ENCODE results near the gene ACVR2B. TPM values are rescaled to one million over a fixed set of nuclear protein-coding genes. Genes with fewer than 3 reads are reported as not detected.

Gene ACVR2B
- total RNA-seq, 1 donor from 2014 or later, result 5.5 TPM

- DNase-seq, result no peak
- TF ChIP-seq, protein P1, sequence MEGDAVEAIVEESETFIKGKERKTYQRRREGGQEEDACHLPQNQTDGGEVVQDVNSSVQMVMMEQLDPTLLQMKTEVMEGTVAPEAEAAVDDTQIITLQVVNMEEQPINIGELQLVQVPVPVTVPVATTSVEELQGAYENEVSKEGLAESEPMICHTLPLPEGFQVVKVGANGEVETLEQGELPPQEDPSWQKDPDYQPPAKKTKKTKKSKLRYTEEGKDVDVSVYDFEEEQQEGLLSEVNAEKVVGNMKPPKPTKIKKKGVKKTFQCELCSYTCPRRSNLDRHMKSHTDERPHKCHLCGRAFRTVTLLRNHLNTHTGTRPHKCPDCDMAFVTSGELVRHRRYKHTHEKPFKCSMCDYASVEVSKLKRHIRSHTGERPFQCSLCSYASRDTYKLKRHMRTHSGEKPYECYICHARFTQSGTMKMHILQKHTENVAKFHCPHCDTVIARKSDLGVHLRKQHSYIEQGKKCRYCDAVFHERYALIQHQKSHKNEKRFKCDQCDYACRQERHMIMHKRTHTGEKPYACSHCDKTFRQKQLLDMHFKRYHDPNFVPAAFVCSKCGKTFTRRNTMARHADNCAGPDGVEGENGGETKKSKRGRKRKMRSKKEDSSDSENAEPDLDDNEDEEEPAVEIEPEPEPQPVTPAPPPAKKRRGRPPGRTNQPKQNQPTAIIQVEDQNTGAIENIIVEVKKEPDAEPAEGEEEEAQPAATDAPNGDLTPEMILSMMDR (IDR thresholded peaks at IDR 0.05; ENCODE audit: borderline replicate concordance), result no peak
- Histone ChIP-seq H3K36me3 (peaks cover 53% of the 10 kb centered on the region), H3K9me3 (replicated peaks) (peaks cover 12% of the 10 kb centered on the region), H3K4me1 (peaks cover 44% of the 10 kb centered on the region), H3K27ac (replicated peaks) (peak overlapping the region; percentile 78), H3K4me3 (peak overlapping the region; percentile 24), H3K27me3 (ENCODE audit: low read depth) (no peaks in the 10 kb centered on the region)
- intact Hi-C loops (cut with micrococcal nuclease), result loop anchor here (10.0 kb wide), 1 partner anchor 325 kb away; no protein-coding TSS in a partner anchor
Observed at GRCh38 chr3:38519651-38520050, 66.0 kb downstream of the ACVR2B start.

GRCh38 chr3:38521391-38521987, 67.8 kb downstream of the ACVR2B start:
- intact Hi-C loops (cut with micrococcal nuclease), result loop anchor here (10.0 kb wide), 1 partner anchor 323 kb away; no protein-coding TSS in a partner anchor
- TF ChIP-seq, protein P1 (IDR thresholded peaks at IDR 0.05; ENCODE audit: borderline replicate concordance), result peak; percentile 95
- Histone ChIP-seq H3K4me3 (no peak overlapping the region), H3K27ac (replicated peaks) (peak overlapping the region; percentile 78), H3K36me3 (peaks cover 53% of the 10 kb centered on the region), H3K27me3 (ENCODE audit: low read depth) (no peaks in the 10 kb centered on the region), H3K4me1 (peaks cover 44% of the 10 kb centered on the region), H3K9me3 (replicated peaks) (peaks cover 8% of the 10 kb centered on the region)
- no peak for DNase-seq

DNA sequence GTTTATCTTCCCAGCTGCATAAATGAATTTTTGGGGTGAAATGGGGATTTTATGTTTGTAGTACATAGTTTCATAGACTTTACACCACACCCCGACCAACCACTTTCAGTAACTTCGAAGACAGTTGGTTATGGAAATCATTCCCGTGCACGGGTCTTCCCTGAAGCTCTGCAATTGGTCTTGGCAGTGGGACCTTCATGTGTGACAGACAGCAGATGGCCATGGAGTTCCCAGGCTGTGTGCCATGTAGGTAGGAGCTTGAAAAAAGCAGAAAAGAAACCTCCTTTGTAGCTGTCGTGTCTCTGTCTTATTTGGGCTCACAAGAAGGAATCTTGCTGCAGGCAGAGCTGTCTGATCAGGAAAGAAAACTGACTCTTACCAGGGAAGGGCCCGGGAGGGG, 68.3 kb downstream of the ACVR2B start:
- H3K36me3 ChIP-seq, result peaks cover 53% of the 10 kb centered on the region
- DNase-seq, result no peak
- peaks cover 44% of the 10 kb centered on the region for H3K4me1 ChIP-seq
- no peak overlapping the region for H3K4me3 ChIP-seq
- H3K9me3 ChIP-seq (replicated peaks), result peaks cover 3% of the 10 kb centered on the region
- no peaks in the 10 kb centered on the region for H3K27me3 ChIP-seq (ENCODE audit: low read depth)
- intact Hi-C loops (cut with micrococcal nuclease), result loop anchor here (10.0 kb wide), 1 partner anchor 323 kb away; no protein-coding TSS in a partner anchor
- TF ChIP-seq, protein P1 (IDR thresholded peaks at IDR 0.05; ENCODE audit: borderline replicate concordance), result no peak
- H3K27ac ChIP-seq (replicated peaks), result peak overlapping the region; percentile 78

DNA sequence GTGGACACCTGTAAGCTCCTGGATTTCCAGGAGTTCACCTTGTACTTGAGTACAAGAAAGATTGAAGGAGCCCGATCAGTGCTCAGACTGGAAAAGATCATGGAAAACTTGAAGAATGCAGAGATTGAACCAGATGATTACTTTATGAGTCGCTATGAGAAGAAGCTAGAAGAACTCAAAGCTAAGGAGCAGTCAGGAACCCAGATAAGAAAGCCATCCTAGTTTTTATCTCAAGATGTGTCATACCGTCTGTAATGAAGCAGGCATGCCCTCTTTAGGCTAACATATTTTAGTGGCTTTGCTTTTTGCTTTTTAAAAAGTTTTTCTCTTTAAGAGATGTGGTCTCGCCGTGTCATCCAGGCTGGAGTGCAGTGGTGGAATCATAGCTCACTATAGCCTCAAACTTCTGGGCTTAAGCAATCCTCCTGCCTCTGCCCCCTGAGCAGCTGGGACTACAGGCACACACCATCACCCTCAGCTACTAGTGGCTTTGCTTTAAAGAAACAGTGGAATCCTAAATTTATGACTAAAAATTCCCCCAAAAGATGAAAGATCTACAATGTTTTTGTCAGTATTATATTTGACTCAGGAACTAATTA, 70.5 kb downstream of the ACVR2B start:
- no peaks in the 10 kb centered on the region for H3K27me3 ChIP-seq (ENCODE audit: low read depth)
- DNase-seq, result no peak
- H3K4me1 ChIP-seq, result peaks cover 51% of the 10 kb centered on the region
- peaks cover 58% of the 10 kb centered on the region for H3K36me3 ChIP-seq
- no peaks in the 10 kb centered on the region for H3K9me3 ChIP-seq (replicated peaks)
- no peak overlapping the region for H3K4me3 ChIP-seq
- intact Hi-C loops (cut with micrococcal nuclease), result loop anchor here (10.0 kb wide), 1 partner anchor 321 kb away; no protein-coding TSS in a partner anchor
- no peak overlapping the region for H3K27ac ChIP-seq (replicated peaks)
- TF ChIP-seq, protein P1 (IDR thresholded peaks at IDR 0.05; ENCODE audit: borderline replicate concordance), result no peak

DNA sequence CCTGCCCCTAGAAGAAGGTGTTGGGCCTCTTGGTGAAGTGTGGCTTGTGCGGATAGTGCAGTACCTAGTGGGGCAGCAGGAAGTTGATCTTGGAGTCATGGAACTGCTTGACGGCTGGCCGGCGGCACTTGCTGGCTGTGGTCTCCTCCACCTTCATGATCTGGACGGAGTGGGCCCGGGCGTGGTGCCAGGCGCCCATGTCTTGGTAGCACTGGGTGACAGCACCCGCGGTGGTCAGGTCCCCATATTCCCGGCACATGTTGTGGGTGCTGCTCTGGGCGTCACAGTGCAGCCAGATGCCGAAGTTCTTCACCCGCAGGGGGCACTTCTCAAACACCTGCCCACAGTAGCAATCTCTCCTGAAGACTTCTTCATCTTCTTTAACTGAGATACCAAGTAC, 73.1 kb downstream of the ACVR2B start:
- H3K9me3 ChIP-seq (replicated peaks), result no peaks in the 10 kb centered on the region
- H3K27ac ChIP-seq (replicated peaks), result no peak overlapping the region
- H3K4me1 ChIP-seq, result peaks cover 48% of the 10 kb centered on the region
- TF ChIP-seq, protein P1 (IDR thresholded peaks at IDR 0.05; ENCODE audit: borderline replicate concordance), result no peak
- DNase-seq, result no peak
- H3K4me3 ChIP-seq, result no peak overlapping the region
- H3K27me3 ChIP-seq (ENCODE audit: low read depth), result no peaks in the 10 kb centered on the region
- intact Hi-C loops (cut with micrococcal nuclease), result loop anchor here (5.0 to 10.0 kb wide), 2 partner anchors 126 to 318 kb away; no protein-coding TSS in a partner anchor
- peaks cover 58% of the 10 kb centered on the region for H3K36me3 ChIP-seq
